ENCODE measurements around the gene PPP6C.
"Not testable (repeated sequence)": the region's sequence is repeated elsewhere in the genome, so short reads cannot be mapped to it uniquely, and the experiment has no call there.

Gene PPP6C

GRCh38 chr9:125137200-125137599, 52.4 kb downstream of the PPP6C start:
- Mint-ChIP-seq H3K4me1 (peaks cover 19% of the 10 kb centered on the region), H3K36me3 (peaks cover 25% of the 10 kb centered on the region), H3K27me3 (no peaks in the 10 kb centered on the region), H3K9me3 (peaks cover 6% of the 10 kb centered on the region), H3K27ac (no peak overlapping the region), H3K4me3 (no peak overlapping the region)
- ATAC-seq: no peak

GRCh38 chr9:125134976-125135375, 54.6 kb downstream of the PPP6C start:
- Mint-ChIP-seq H3K4me1 (peaks cover 9% of the 10 kb centered on the region), H3K27me3 (no peaks in the 10 kb centered on the region), H3K27ac (no peak overlapping the region), H3K36me3 (peaks cover 25% of the 10 kb centered on the region), H3K9me3 (peaks cover 6% of the 10 kb centered on the region), H3K4me3 (no peak overlapping the region)
- ATAC-seq: no peak

GRCh38 chr9:125133403-125134329, 55.9 kb downstream of the PPP6C start:
- H3K4me3 Mint-ChIP-seq: no peak overlapping the region
- H3K36me3 Mint-ChIP-seq: peaks cover 17% of the 10 kb centered on the region
- no peaks in the 10 kb centered on the region for H3K27me3 Mint-ChIP-seq
- H3K9me3 Mint-ChIP-seq: peaks cover 6% of the 10 kb centered on the region
- no peak for ATAC-seq
- no peak overlapping the region for H3K27ac Mint-ChIP-seq
- H3K4me1 Mint-ChIP-seq: no peaks in the 10 kb centered on the region

GRCh38 chr9:125131778-125132177, 57.8 kb downstream of the PPP6C start:
- Mint-ChIP-seq H3K9me3 (peaks cover 6% of the 10 kb centered on the region), H3K36me3 (peaks cover 17% of the 10 kb centered on the region), H3K27me3 (no peaks in the 10 kb centered on the region), H3K27ac (no peak overlapping the region), H3K4me1 (peaks cover 3% of the 10 kb centered on the region), H3K4me3 (no peak overlapping the region)
- ATAC-seq: no peak

- Mint-ChIP-seq H3K27ac (peak overlapping the region; percentile 85), H3K27me3 (no peaks in the 10 kb centered on the region), H3K9me3 (no peaks in the 10 kb centered on the region), H3K36me3 (peaks cover 5% of the 10 kb centered on the region), H3K4me1 (peaks cover 20% of the 10 kb centered on the region), H3K4me3 (no peak overlapping the region)
- ATAC-seq: peak; percentile 99
Observed at GRCh38 chr9:125126019-125126746, 63.4 kb downstream of the PPP6C start.

GRCh38 chr9:125125523-125125922, 64.1 kb downstream of the PPP6C start:
- no peaks in the 10 kb centered on the region for H3K9me3 Mint-ChIP-seq
- H3K27me3 Mint-ChIP-seq: no peaks in the 10 kb centered on the region
- no peak for ATAC-seq
- peaks cover 5% of the 10 kb centered on the region for H3K36me3 Mint-ChIP-seq
- peak overlapping the region; percentile 85 for H3K27ac Mint-ChIP-seq
- peaks cover 26% of the 10 kb centered on the region for H3K4me1 Mint-ChIP-seq
- H3K4me3 Mint-ChIP-seq: no peak overlapping the region

- H3K27ac Mint-ChIP-seq: no peak overlapping the region
- peaks cover 18% of the 10 kb centered on the region for H3K4me1 Mint-ChIP-seq
- no peak overlapping the region for H3K4me3 Mint-ChIP-seq
Observed at GRCh38 chr9:125121146-125121545, 68.5 kb downstream of the PPP6C start.

GRCh38 chr9:125119643-125120286, 69.8 kb downstream of the PPP6C start:
- Mint-ChIP-seq H3K9me3 (no peaks in the 10 kb centered on the region), H3K4me3 (no peak overlapping the region), H3K27me3 (no peaks in the 10 kb centered on the region), H3K36me3 (peaks cover 11% of the 10 kb centered on the region), H3K27ac (no peak overlapping the region), H3K4me1 (peaks cover 12% of the 10 kb centered on the region)
- ATAC-seq: no peak

More at GRCh38 chr9:125121146-125121545, 68.5 kb downstream of the PPP6C start:
- Mint-ChIP-seq H3K27me3 (no peaks in the 10 kb centered on the region), H3K36me3 (peaks cover 11% of the 10 kb centered on the region), H3K9me3 (no peaks in the 10 kb centered on the region)
- ATAC-seq: no peak

- not testable (repeated sequence) for H3K4me3 Mint-ChIP-seq, H3K9me3 Mint-ChIP-seq, H3K36me3 Mint-ChIP-seq, H3K27ac Mint-ChIP-seq, ATAC-seq, H3K27me3 Mint-ChIP-seq
- peaks cover 12% of the 10 kb centered on the region for H3K4me1 Mint-ChIP-seq
Observed at GRCh38 chr9:125118696-125119095, 70.9 kb downstream of the PPP6C start.

- not testable (repeated sequence) for H3K9me3 Mint-ChIP-seq, H3K27ac Mint-ChIP-seq, H3K4me1 Mint-ChIP-seq, H3K27me3 Mint-ChIP-seq, ATAC-seq, H3K4me3 Mint-ChIP-seq
- peaks cover 27% of the 10 kb centered on the region for H3K36me3 Mint-ChIP-seq
Observed at GRCh38 chr9:125114503-125114902, 75.1 kb downstream of the PPP6C start.

GRCh38 chr9:125110464-125110863, 79.1 kb downstream of the PPP6C start:
- Mint-ChIP-seq H3K27me3 (no peaks in the 10 kb centered on the region), H3K36me3 (peaks cover 26% of the 10 kb centered on the region)
- no peak for ATAC-seq

GRCh38 chr9:125108541-125108940, 81.1 kb downstream of the PPP6C start:
- ATAC-seq, H3K27ac Mint-ChIP-seq, H3K9me3 Mint-ChIP-seq, H3K4me1 Mint-ChIP-seq, H3K27me3 Mint-ChIP-seq, H3K4me3 Mint-ChIP-seq: not testable (repeated sequence)
- peaks cover 26% of the 10 kb centered on the region for H3K36me3 Mint-ChIP-seq

More at GRCh38 chr9:125110464-125110863, 79.1 kb downstream of the PPP6C start:
- H3K4me3 Mint-ChIP-seq: no peak overlapping the region
- H3K27ac Mint-ChIP-seq: no peak overlapping the region
- H3K9me3 Mint-ChIP-seq: peaks cover 9% of the 10 kb centered on the region
- H3K4me1 Mint-ChIP-seq: no peaks in the 10 kb centered on the region

- Mint-ChIP-seq H3K27me3 (no peaks in the 10 kb centered on the region), H3K4me3 (no peak overlapping the region), H3K4me1 (peaks cover 11% of the 10 kb centered on the region), H3K27ac (no peak overlapping the region), H3K36me3 (peaks cover 19% of the 10 kb centered on the region), H3K9me3 (no peaks in the 10 kb centered on the region)
- ATAC-seq: no peak
Observed at GRCh38 chr9:125106285-125106893, 83.2 kb downstream of the PPP6C start.

GRCh38 chr9:125103770-125104460, 85.7 kb downstream of the PPP6C start:
- Mint-ChIP-seq H3K4me1 (peaks cover 11% of the 10 kb centered on the region), H3K27ac (no peak overlapping the region), H3K9me3 (no peaks in the 10 kb centered on the region), H3K4me3 (no peak overlapping the region), H3K27me3 (no peaks in the 10 kb centered on the region), H3K36me3 (peaks cover 26% of the 10 kb centered on the region)
- no peak for ATAC-seq

Data from stimulated activated memory B cell treated with anti-CD40 and anti-IgM and Interleukin-4, amounts not matched to agents 10 μg/mL and 1 μg/mL and 100 μg/mL, for 72 hours (primary cell).